Colon (tissue), 2 donors: ENCODE results near the gene SRP9.
"Not testable (repeated sequence)": the region's sequence is repeated elsewhere in the genome, so short reads cannot be mapped to it uniquely, and the experiment has no call there.

Experiments used
- FAIRE-seq: peaks from 2 replicates; lab custom pipeline; 2012; peaks lifted over from hg19 to GRCh38; lab: Jason Lieb, UNC
- donor health status: control.
- donor health status: control.

The SRP9 gene

DNA sequence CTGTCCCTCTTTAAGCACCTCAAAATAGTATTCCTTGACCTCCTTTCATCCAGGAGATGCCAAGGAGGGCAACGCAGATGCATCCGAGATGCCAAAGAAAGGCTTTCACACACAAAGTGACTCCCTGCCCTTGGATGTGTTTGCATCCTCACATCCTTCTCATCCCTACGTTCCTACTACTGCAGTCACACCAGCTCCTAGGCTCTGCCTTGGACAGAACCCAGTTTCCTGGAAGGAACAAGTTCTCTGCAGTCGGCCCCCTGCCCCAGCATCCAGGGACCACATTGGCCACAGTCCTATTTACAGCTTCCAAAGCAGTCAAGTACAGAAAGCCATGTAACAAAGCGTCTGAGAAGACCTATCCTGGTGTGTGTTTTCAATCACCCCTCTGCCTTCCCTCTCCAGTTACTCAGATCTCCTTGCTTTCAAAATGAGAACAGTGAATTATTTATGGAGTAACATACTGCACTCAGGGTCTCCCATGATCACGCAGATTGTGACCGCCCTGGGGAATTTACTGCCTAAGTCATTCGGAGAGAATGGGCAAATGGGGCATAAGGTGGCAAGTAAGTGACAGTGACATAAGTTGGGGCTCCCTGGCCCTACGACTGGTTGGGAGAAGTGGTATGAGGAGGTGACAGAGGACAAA is 21.8 kb upstream of the SRP9 start:
- no peak for FAIRE-seq

DNA sequence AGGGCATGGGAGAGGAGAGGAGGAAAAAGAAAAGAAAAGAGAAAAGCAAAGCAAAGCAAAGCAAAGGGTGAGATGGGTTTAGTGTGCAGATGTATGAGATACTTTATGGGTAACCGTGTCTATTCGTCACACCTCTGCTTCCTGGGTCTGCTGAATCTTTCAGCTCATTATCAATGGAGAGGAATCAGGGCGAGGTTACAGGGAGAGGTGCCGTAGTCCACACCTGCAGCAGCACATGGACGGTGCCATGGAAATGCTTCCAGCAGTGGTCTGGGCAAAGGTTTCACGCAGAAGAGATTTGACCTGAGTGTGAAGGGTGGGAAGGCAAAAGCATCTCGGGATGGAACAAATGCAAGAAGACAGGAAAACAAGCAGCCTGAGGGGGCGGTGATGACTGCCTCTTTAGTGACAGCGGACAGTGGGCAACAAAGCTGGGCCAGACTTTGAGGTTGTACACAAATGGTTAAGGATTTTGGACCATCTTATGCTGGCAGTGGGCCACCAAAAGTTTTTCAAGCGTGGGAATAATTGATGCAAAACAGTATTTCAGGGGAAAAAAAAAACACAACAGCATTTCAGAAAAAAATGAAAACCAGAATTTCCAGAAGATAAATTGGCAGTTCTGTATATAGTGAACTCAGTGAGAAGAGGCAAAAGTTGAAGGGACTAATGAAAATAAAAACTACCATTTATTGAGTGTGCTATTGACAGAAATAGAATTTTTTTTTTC is 19.5 kb upstream of the SRP9 start:
- no peak for FAIRE-seq

DNA sequence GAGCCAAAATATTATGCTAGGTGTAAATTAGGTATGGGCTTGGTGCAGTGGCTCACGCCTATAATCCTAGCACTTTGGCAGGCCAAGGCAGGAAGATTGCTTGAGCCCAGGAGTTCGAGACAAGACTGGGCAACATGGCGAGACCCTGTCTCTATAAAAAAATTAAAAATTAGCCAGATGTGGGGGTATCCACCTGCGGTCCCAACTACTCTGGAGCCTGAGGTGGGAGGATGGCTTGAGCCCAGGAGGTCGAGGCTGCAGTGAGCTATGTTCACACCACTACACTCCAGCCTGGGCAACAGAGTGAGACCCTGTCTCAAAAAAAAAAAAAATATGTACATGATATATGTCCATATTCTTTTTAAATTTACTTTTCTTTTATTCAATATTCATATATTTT is 17.7 kb upstream of the SRP9 start:
- not testable (repeated sequence) for FAIRE-seq

DNA sequence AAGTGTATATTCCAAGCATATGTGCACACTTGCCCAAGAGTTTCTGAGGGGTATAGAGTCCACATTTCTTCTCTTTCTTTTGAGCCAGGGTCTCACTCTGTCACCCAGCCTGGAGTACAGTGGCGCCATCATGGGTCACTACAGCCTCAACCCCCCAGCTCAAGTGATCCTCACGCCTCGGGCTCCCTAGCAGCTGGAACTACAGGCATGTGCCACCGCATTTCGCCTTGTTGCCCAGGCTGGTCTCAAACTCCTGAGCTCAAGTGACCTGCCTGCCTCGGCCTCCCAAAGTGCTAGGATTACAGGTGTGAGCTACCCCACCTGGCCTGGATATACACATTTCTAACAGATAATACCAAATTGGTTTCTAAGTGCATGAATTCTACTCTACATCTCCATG is 17.1 kb upstream of the SRP9 start:
- no peak for FAIRE-seq

DNA sequence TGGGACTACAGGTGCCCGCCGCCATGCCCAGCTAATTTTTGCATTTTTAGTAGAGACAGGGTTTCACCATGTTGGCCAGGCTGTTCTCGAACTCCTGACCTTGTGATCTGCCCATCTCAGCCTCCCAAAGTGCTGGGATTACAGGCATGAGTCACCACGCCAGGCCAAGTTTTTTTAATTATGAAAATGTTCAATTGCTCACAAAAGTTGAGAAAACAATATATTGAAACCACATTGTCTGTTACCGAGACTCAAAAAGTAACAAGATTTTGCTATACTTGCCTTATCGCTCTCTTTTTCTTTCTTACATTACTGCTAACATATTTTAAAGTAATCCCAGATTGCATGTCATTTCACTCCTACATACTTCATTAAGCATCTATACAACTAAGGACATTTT is 16.2 kb upstream of the SRP9 start:
- FAIRE-seq, result not testable (repeated sequence)

DNA sequence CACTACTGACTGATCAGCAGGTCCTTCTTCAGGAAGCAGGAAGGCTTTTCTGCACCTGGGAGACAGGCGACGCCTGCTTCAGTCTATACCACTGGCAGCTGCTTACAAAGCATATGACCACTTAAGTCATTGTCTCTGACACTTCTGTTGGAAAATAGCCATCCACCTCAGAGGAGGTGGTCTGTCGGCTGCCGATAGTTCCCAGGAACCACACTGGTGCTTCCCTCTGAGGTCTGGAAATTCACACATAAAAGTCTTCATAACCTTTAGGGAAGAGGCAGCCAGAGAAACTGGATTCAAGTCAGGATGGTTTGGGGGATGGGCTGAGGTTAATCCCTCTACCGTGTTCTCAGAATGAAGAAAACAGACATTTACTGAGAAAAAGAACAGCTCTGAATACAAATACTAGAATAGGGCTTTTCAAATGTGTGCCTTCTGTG is 15.6 kb upstream of the SRP9 start:
- no peak for FAIRE-seq

DNA sequence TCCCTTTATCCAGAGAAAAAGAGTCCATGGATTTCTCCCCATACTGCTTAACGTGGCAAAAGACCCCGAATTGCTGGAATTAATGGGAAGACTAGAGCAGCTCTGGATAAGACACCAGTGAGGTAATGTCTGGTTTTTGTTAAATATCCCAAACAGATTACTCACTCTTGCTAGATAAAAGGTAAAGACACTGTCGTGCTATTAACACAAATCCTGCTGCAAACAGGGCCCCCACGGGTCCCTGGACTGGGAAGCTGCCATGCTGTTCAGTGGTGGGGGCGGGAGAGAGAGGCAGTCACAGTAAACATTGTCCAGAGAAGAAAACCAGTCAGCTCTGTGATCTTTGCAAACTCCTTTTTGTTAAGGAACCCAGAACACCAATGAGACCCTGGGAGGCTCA is 15.2 kb upstream of the SRP9 start:
- FAIRE-seq, result no peak

DNA sequence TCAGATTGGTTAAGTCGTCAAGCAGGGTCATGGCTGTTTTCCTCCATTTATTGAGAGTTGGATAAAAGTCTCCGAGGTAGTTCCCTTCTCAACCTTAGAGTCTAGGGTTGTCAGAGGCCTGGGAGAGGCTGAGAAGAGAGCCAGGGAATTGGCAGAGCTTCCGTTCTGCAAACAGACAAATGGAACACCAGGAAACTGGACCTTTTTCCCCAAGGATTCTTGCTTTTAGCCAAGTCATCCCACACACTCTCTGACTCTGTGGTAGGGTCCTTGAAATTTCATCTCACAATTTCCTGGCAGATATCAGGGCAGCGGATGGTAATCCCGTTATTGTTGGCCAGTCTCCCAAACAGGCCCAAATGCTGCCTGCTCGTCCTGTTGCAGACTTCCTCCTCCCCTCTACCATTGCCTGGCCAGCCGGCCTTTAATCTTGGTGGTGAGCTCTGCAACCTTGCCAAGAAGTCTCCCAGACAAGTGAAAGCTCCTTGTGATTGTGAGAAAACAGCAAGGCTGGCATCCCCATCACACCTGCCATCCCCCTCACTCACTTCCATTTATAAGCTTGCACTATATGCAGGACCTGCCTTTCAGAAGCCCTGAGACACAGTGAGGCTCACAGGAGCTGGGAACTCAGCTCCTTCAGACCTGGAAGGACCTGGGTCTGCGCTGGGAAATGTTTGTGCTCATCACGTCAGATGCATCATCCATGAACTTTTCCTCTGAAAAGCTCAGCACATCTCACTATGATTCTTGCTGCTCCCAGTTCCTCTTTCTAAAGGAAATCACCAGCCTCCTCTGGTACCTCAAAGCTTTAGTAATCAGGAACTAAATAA is 13.7 kb upstream of the SRP9 start:
- no peak for FAIRE-seq

DNA sequence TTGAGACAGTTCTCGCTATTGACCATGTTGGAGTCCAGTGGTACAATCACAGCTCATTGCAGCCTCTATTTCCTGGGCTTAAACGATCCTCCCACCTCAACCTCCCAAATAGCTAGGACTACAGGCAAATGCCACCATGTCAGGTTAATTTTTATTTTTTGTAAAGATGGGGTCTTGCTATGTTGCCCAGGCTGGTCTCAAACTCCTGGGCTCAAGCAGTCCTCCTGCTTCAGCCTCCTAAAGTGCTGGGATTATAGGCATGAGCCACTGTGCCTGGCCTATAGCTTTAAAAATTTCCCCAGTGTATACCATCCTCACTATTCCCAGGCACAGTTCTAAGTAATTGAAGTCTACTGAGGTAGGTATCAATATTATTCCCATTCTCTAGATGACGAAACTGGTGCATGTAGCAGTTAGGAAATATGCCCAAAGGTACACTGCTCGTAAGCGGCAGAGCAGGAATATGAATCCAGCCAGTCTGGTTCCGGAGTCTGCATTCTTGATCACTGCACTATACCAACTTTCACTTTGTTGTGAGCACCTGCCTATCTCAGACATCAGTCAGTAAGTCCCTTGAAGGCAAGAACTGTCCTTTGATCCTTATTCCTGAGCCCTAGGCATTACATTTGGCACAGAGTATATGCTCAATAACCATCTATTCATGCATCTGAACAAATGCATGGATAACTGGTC is 11.5 kb upstream of the SRP9 start:
- no peak for FAIRE-seq

DNA sequence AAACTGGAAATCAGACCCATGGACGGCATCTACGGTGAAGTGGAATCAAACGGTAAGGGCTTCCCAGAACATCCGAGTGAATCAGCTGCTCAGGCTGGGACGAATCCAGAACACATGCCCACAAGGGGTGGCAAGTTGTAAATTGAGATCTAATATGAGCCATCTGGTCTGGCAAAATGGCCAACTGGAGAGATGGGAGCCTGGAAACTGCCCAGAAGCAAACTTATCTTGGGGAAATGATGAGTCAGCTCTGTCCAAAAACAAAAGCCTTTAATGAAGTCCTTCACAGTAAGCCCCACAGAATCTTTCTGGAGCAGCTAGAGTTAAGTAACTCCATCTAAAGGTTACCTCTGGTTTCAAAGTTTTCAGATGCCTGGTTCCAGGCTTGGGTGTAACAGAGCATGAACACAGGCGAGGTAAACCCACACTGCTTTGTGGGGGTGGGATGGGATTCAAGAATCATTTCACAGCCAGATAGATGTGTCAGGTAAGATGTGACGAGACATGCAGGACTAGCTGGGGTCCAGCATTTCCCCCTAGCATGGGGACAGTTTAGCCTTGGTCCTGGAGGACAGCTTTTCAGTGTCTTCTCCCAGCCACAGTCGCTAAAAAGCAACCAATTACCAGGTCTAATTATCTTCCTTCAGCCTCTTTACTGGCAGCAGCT is 10.5 kb upstream of the SRP9 start:
- FAIRE-seq, result no peak

DNA sequence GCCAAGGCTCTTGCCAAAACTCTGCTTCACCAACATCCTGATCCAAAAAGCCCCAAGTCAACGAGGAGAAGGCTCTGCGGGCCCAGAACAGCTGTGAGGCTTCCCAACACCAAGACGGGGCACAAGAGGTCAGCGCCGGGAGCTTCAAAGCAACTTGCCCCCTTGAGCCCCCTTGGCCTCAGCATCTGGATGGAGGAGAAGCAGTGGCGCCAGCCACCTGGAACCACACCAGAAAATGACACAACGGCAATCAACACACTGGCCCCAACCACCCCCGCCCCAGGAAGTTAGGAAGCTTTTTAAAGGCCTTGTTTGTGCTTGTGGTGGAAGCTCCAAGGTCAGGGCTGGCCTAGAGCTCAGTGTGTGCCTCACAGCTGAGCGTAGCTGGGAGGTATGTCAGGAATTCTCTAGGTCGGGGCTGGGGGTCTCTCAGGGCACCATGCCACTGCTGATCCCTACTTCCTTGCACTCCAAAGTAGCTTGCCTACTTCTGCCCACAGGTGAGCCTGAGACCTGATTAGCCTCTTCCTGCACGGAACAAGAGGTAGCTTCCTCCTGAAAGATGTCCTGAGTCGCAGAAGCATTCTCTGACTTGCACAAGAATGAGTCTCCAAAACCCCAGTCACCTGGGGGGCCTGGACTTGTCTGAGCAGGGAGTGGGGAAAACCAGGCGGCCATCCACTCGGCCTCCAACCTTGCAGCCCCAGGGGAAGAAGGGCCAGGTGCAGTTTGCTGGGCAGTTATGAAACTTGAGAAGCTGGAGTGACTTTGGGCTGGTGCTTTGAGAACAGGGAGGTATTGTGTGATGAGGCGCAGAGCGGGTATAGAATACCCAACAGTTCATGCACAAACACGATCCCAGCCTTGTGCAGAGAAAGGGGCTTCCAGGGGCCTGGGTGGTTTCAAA is 9.7 kb upstream of the SRP9 start:
- no peak for FAIRE-seq

DNA sequence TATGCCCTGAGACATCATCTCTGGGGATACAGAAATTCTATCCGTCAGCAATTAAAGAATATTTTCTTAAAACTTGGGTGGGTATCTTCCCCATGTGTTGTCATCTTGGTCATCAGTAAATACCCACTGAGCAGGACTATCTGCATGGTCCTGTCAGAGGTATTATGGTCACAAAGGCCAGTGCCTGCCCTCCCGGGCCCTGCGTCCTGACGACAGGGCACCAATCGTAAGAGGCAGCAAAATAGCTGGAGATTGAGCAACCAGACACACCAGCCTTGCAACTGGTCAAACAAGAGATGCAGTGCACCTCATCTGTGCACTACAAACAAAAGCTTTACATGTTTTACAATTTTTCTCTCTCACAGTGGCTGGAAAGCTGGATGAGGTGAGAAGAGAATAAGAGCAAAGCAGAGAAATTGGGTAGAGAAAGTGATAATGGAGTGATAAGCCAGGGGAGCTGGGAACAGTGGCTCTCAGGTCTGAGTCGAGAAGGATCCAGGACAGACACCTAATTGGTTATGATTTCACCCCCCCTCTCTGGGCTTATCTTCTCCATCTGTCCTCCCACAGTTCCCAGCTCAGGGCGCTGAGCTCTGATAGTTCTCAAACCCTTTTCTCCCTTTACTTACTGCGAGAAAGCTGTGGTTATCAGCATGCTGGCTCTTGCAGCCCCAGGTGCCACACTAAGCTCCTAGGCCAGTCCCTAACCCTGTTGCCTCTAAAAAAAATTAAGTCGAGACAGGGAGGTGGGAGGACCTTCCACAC is 8.8 kb upstream of the SRP9 start:
- no peak for FAIRE-seq

DNA sequence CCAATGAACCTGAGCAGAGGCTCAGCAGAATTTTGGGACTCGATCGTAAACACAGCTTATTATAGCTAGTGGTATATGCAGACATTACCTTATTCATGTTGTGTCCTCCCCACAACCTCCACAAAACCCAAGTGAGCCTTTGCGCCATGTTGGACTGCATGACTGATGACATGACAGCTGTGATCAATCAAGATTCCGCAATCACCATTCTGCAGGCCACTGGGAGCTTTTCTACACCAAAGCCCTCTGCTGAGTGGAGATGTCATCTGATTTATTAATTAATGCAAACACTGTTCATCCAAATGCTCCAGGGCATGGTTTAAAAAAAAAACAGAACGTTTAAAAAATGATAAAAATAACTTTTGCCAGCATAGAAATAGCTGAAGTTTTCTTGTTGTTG is 7.9 kb upstream of the SRP9 start:
- FAIRE-seq, result no peak

DNA sequence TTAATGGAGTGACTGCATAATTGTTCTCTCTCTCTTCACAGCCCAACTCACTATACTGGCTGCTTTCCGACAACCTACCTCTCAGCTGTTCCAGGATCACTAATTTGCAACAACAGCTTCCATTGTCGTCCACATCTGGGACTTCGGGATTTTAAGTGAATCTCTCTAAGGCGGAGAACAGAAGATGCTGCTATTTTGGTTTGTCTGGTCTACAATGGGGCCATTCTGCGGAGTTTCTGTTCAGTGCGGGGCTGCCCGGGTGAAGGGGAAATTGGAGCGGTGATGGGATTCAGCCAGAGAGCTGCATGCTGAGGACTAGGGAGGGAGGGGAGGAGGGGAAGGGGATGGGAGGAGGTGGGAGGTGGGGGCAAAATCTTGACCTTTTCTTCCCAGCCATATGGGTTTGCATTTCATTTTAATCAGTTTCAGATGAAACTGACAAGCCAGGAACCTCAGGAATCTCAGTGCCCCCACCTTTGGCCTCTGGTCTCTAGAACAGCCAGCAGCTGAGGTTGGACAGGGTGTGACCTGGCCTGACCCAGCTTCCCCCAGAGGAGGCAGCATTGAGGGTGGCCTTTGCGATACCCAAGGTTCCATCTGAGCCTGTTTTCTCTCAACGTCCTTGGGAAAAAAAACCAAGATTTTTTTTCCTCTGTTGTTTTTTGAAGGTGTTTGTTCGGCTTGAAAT is 6.9 kb upstream of the SRP9 start:
- FAIRE-seq, result no peak

DNA sequence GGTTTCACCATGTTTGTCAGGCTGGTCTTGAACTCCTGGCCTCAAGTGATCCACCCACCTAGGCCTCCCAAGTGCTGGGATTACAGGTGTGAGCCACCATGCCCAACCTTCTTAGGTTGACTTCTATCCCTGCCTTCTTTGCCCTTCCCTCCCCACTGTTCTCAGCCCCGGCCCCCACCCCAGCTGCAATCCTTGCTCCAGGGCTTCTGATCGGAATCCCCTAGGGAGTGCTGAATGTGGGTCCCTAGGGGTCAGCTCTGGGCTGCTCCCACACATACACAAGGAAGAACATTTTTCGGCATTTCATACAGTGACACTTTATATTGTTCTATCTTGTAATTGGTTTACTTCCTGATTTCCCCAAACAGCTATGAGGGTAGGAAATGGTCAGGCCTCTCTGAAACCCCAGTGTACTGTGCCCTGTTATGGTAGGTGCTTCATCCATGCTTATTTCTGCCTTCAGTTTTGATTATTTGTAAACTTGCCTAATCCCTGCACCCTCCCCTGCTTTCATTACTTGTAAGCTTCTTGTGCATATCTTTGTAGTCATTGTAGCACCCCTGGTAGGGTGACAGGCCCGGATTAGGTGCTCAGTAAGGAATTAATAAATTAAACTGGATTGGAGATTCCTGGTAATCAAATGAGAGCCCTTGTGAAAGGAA is 5.8 kb upstream of the SRP9 start:
- no peak for FAIRE-seq

DNA sequence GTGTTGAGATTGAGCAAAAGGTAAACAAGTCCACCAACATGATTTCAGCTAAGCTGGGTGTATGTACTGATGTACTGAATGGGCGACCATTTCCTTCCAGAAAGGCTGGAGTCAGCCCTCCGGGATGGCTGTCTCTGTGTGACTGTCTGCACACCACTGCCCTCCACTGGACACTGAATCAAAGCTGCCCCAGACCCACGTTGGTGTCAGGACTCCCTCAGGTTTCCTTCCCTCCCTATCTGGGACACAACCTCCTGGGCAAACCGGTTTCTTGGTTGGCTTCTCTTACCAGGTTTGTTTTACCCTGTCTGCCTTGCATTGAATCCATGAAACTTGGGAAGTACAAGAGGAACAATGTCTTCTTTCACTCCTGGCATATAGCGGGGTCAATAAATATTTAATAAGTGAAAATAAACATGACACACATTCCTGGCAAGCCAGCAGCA is 5.3 kb upstream of the SRP9 start:
- FAIRE-seq, result no peak

DNA sequence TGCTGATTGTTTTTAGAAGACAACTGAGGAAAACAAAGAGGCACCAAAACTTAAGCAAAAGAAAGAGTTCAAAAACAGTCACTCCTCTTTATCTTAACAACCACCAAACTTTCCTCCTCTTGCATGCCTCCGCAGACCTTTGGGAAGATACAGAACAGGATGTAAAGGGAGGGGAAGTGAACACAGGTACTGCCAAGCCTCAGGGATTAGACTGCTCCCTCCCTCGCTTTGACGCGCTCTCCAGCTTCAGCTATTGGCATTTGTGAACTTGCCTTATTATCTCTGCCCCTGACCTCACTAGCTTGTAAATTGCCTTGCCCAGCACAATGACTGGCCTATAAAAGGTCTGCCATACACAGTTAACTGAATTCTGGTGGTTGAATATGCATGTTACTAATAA is 4.8 kb upstream of the SRP9 start:
- FAIRE-seq, result no peak

DNA sequence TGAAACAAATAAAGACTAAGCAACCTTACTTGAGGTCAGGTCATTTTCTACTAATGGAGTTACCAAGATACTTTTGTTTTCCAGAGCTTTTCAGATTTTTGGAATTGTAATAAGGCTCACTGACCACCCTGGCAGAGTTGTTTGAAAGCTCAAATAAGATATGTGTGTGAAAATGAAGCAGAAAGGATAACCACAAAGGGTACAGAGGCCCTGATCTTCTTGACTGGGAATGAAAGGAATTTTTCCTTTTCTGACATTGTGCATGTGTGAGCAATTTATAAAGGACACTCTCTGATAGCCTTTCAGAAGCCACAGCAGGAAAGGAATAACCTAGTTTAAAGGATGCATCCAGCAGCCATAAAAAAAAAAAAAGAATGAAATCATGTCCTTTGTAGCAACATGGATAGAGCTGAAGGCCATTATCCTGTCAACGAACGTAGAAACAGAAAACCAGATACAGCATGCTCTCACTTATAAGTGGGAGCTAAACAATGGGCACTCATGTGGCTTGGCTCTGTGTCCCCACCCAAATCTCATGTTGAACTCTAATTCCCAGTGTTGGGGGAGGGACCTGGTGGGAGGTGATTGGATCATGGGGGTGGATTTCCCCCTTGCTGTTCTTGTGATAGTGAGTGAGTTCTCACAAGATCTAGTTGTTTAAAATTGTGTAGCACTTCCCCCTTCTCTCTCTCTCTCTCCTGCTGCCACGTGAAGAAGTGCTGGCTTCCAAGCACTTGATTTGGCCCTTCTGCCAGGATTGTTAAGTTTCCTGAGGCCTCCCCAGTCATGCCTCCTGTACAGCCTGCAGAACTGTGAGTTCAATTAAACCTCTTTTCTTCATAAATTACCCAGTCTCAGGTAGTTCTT is 3.1 kb upstream of the SRP9 start:
- no peak for FAIRE-seq
